MCF 10A (cell line): Measurements from ENCODE around the gene ZBTB22. TPM values are rescaled to one million over a fixed set of nuclear protein-coding genes. Genes with fewer than 3 reads are reported as not detected.
"Not testable (repeated sequence)": the region's sequence is repeated elsewhere in the genome, so short reads cannot be mapped to it uniquely, and the experiment has no call there.

ENCODE experiments used
- BruUV-seq: library from RNA; stranded (reverse); fragments of 400-500 nt; replicated peaks from 2 replicates; lab custom pipeline; 2021; lab: Mats Ljungman, UMichigan
- CTCF ChIA-PET: fragments of 300-600 bp; sonication (Branson Sonifier 250); formaldehyde crosslinking; extraction: SDS; loops from one replicate; lab custom pipeline; 2021; ENCODE audit warnings: antibody characterized with exemption, inconsistent platforms; lab: Yijun Ruan, JAX
- POLR2A ChIA-PET: fragments of 300-600, 350-650 bp; sonication (Branson Sonifier 250); formaldehyde crosslinking; extraction: SDS; loops from one replicate; lab custom pipeline; 2020; ENCODE audit warnings: antibody characterized with exemption, inconsistent platforms; lab: Yijun Ruan, JAX
- DNase-seq: peaks from one replicate; pipeline ENCODE4 v3.0.0-alpha.2; 2018; ENCODE audit not compliant: unreplicated experiment
- H3K27ac Mint-ChIP-seq: one replicate; pipeline ENCODE4 v1.8.0; 2022; ENCODE audit warnings: mild to moderate bottlenecking, low read depth, mixed read lengths; ENCODE audit not compliant: unreplicated experiment
- H3K27me3 Mint-ChIP-seq: one replicate; pipeline ENCODE4 v1.8.0; 2022; ENCODE audit warnings: mixed read lengths; ENCODE audit not compliant: insufficient read depth, unreplicated experiment
- H3K36me3 Mint-ChIP-seq: one replicate; pipeline ENCODE4 v1.8.0; 2022; ENCODE audit warnings: mild to moderate bottlenecking, moderate library complexity, mixed read lengths; ENCODE audit not compliant: insufficient read depth, unreplicated experiment
- H3K4me1 Mint-ChIP-seq: one replicate; pipeline ENCODE4 v1.8.0; 2022; ENCODE audit warnings: mixed read lengths; ENCODE audit not compliant: insufficient read depth, unreplicated experiment
- H3K4me3 Mint-ChIP-seq: one replicate; pipeline ENCODE4 v1.8.0; 2022; ENCODE audit warnings: mild to moderate bottlenecking, moderate library complexity, mixed read lengths; ENCODE audit not compliant: unreplicated experiment
- H3K9me3 Mint-ChIP-seq: one replicate; pipeline ENCODE4 v1.8.0; 2022; ENCODE audit warnings: mixed read lengths; ENCODE audit not compliant: unreplicated experiment
- CTCF ChIP-seq: fragments of 200-600 bp; IDR thresholded peaks from one replicate; pipeline ENCODE4 v1.8.0; 2022; ENCODE audit warnings: antibody characterized with exemption, mild to moderate bottlenecking; ENCODE audit not compliant: unreplicated experiment
- intact Hi-C: fragments of 100-400 bp; cut with micrococcal nuclease; formaldehyde crosslinking; loops from 2 replicates; pipeline ENCODE4 v1.14.1; 2022
- total RNA-seq: library from RNA; stranded (reverse); gene quantifications from 2 replicates; pipeline ENCODE4 v1.2.3, GENCODE V29; 2022

The ZBTB22 gene
- total RNA-seq, 1 experiment from 2014 or later: 12.3 TPM

GRCh38 chr6:33344701-33345697 is 27.5 kb upstream of the ZBTB22 start:
- ChIA-PET POLR2A (interaction anchor here (0.6 to 3.9 kb wide), 15 partner anchors 13 to 371 kb away, joined by 3 to 19 read pairs (median 3); partner anchors contain the start of genes PFDN6, RPS18, VPS52 and WDR46), CTCF (interaction anchor here (0.5 to 2.5 kb wide), 24 partner anchors 9 to 345 kb away, joined by 3 to 17 read pairs (median 3); partner anchors contain the start of genes KIFC1 and ZBTB22)
- no peaks in the 10 kb centered on the region for H3K9me3 Mint-ChIP-seq

GRCh38 chr6:33343953-33344611 is 26.5 kb upstream of the ZBTB22 start:
- ChIA-PET CTCF (interaction anchor here (0.6 to 2.5 kb wide), 16 partner anchors 8 to 530 kb away, joined by 3 to 17 read pairs (median 4); partner anchors contain the start of genes KIFC1 and ZBTB22), POLR2A (interaction anchor here (0.7 to 2.2 kb wide), 7 partner anchors 10 to 370 kb away, joined by 3 to 10 read pairs (median 4); partner anchors contain the start of genes PFDN6 and WDR46)
- H3K27me3 Mint-ChIP-seq: no peaks in the 10 kb centered on the region
- H3K36me3 Mint-ChIP-seq: no peaks in the 10 kb centered on the region
- intact Hi-C loops: no loop called here
- no TSS peak for BruUV-seq
- no peak for TF ChIP-seq CTCF
- no peak overlapping the region for H3K4me3 Mint-ChIP-seq
- H3K27ac Mint-ChIP-seq: no peak overlapping the region
- DNase-seq: no peak
- no peaks in the 10 kb centered on the region for H3K9me3 Mint-ChIP-seq
- H3K4me1 Mint-ChIP-seq: peaks cover 15% of the 10 kb centered on the region

More at GRCh38 chr6:33344701-33345697, 27.5 kb upstream of the ZBTB22 start:
- H3K4me3 Mint-ChIP-seq: no peak overlapping the region
- no peaks in the 10 kb centered on the region for H3K36me3 Mint-ChIP-seq
- intact Hi-C loops: loop anchor here (1.0 to 5.0 kb wide), 3 partner anchors 46 to 63 kb away; partner anchors contain the start of gene KIFC1
- H3K4me1 Mint-ChIP-seq: peaks cover 15% of the 10 kb centered on the region
- peak; percentile 62 for TF ChIP-seq CTCF
- no TSS peak for BruUV-seq
- H3K27ac Mint-ChIP-seq: no peak overlapping the region
- peak; percentile 78 for DNase-seq
- H3K27me3 Mint-ChIP-seq: no peaks in the 10 kb centered on the region

GRCh38 chr6:33343606-33343952 is 26.0 kb upstream of the ZBTB22 start:
- H3K36me3 Mint-ChIP-seq, H3K27me3 Mint-ChIP-seq, H3K9me3 Mint-ChIP-seq, DNase-seq, BruUV-seq, H3K27ac Mint-ChIP-seq, intact Hi-C loops, H3K4me3 Mint-ChIP-seq: not testable (repeated sequence)
- POLR2A ChIA-PET: interaction anchor here (0.7 to 2.2 kb wide), 3 partner anchors 10 to 54 kb away, joined by 3 to 7 read pairs (median 4); partner anchors contain the start of genes PFDN6 and WDR46
- CTCF ChIA-PET: interaction anchor here (0.7 to 1.4 kb wide), 4 partner anchors 19 to 529 kb away, joined by 3 to 4 read pairs (median 4); partner anchors contain the start of gene KIFC1
- H3K4me1 Mint-ChIP-seq: peaks cover 15% of the 10 kb centered on the region

GRCh38 chr6:33339193-33339592 is 21.6 kb upstream of the ZBTB22 start:
- Mint-ChIP-seq H3K9me3 (no peaks in the 10 kb centered on the region), H3K27me3 (no peaks in the 10 kb centered on the region), H3K27ac (no peak overlapping the region), H3K36me3 (no peaks in the 10 kb centered on the region), H3K4me3 (no peak overlapping the region), H3K4me1 (no peaks in the 10 kb centered on the region)
- intact Hi-C loops: no loop called here
- TF ChIP-seq CTCF: no peak
- ChIA-PET CTCF (no interaction called here), POLR2A (no interaction called here)
- no peak for DNase-seq
- BruUV-seq: no TSS peak
